MM.1S (cell line): Measurements from ENCODE around the gene KRTAP10-4.
"Not testable (repeated sequence)": the region's sequence is repeated elsewhere in the genome, so short reads cannot be mapped to it uniquely, and the experiment has no call there.

Source experiments
- DNase-seq: peaks from one replicate; pipeline ENCODE4 v3.0.0-alpha.2; 2015
- H2AFZ ChIP-seq: fragments of 300-600 bp; sonication (generic); 2 replicates; pipeline ENCODE4 v1.6.0; 2016; ENCODE audit warnings: antibody characterized with exemption, low read length
- H3F3A ChIP-seq: fragments of 300-600 bp; sonication (generic); 2 replicates; pipeline ENCODE4 v1.6.1; 2016; ENCODE audit warnings: mild to moderate bottlenecking, antibody characterized with exemption, low read length, moderate library complexity, mixed read lengths; ENCODE audit not compliant: insufficient read depth
- H3K27ac ChIP-seq: fragments of 300-600 bp; sonication (generic); 2 replicates; pipeline ENCODE4 v1.5.1; 2016; ENCODE audit warnings: mild to moderate bottlenecking, low read length
- H3K27me3 ChIP-seq: fragments of 300-600 bp; sonication (generic); replicated peaks from 2 replicates; pipeline ENCODE4 v1.6.0; 2016; ENCODE audit warnings: low read length; ENCODE audit not compliant: insufficient read depth
- H3K36me3 ChIP-seq: fragments of 300-600 bp; sonication (generic); replicated peaks from 2 replicates; pipeline ENCODE4 v1.6.1; 2016; ENCODE audit warnings: mild to moderate bottlenecking, low read length, mixed read lengths; ENCODE audit not compliant: insufficient read depth
- H3K4me1 ChIP-seq: fragments of 300-600 bp; sonication (generic); 2 replicates; pipeline ENCODE4 v1.6.1; 2016; ENCODE audit warnings: low read length, mixed read lengths
- H3K4me2 ChIP-seq: fragments of 300-600 bp; sonication (generic); 2 replicates; pipeline ENCODE4 v1.6.0; 2016; ENCODE audit warnings: low read depth, low read length
- H3K4me3 ChIP-seq: fragments of 300-600 bp; sonication (generic); 2 replicates; pipeline ENCODE4 v1.5.1; 2016; ENCODE audit warnings: low read length, mixed read lengths
- H3K79me2 ChIP-seq: fragments of 300-600 bp; sonication (generic); 2 replicates; pipeline ENCODE4 v1.6.1; 2016; ENCODE audit warnings: mixed run types, low read length, mixed read lengths
- H3K9ac ChIP-seq: fragments of 300-600 bp; sonication (generic); 2 replicates; pipeline ENCODE4 v1.6.1; 2016; ENCODE audit warnings: low read length, mixed read lengths
- H3K9me2 ChIP-seq: fragments of 300-600 bp; sonication (generic); replicated peaks from 2 replicates; pipeline ENCODE4 v1.6.1; 2016; ENCODE audit warnings: mild to moderate bottlenecking, low read length, mixed read lengths; ENCODE audit not compliant: insufficient read depth
- H3K9me3 ChIP-seq: fragments of 300-600 bp; sonication (generic); replicated peaks from 2 replicates; pipeline ENCODE4 v1.6.1; 2016; ENCODE audit warnings: mild to moderate bottlenecking, low read length, mixed read lengths; ENCODE audit not compliant: insufficient read depth
- H4K20me1 ChIP-seq: fragments of 300-600 bp; sonication (generic); 2 replicates; pipeline ENCODE4 v1.6.1; 2016; ENCODE audit warnings: mild to moderate bottlenecking, low read length, moderate library complexity, mixed read lengths; ENCODE audit not compliant: insufficient read depth
- CTCF ChIP-seq: fragments of 300-600 bp; sonication (generic); IDR thresholded peaks from 2 replicates; pipeline ENCODE4 v1.5.1; 2016; ENCODE audit warnings: antibody characterized with exemption, low read length, mixed read lengths
- EZH2 ChIP-seq: fragments of 300-600 bp; sonication (generic); optimal IDR thresholded peaks from 2 replicates; pipeline ENCODE3; 2017; ENCODE audit warnings: low read depth, mild to moderate bottlenecking, antibody characterized with exemption, low read length, mixed read lengths
- EZH2phosphoT487 ChIP-seq: fragments of 300-600 bp; sonication (generic); IDR thresholded peaks from 2 replicates; pipeline ENCODE4 v1.6.1; 2018; ENCODE audit warnings: antibody characterized with exemption, low read length

KRTAP10-4 gene

GRCh38 chr21:44579056-44579832 lies 5.7 kb downstream of the KRTAP10-4 start:
- Histone ChIP-seq H3K9me2 (no peaks in the 10 kb centered on the region), H3K27me3 (peaks cover 100% of the 10 kb centered on the region)
- no peak for DNase-seq

GRCh38 chr21:44579833-44580144 lies 6.3 kb downstream of the KRTAP10-4 start:
- H4K20me1 ChIP-seq: no peaks in the 10 kb centered on the region
- no peaks in the 10 kb centered on the region for H3K9me3 ChIP-seq
- DNase-seq: no peak
- H3K79me2 ChIP-seq: no peaks in the 10 kb centered on the region
- no peak overlapping the region for H3K4me3 ChIP-seq
- H3K4me2 ChIP-seq: no peak overlapping the region
- no peaks in the 10 kb centered on the region for H3K9me2 ChIP-seq
- no peaks in the 10 kb centered on the region for H3K36me3 ChIP-seq
- TF ChIP-seq CTCF (no peak), EZH2phosphoT487 (no peak), EZH2 (no peak)
- no peaks in the 10 kb centered on the region for H3F3A ChIP-seq
- H3K27me3 ChIP-seq: peaks cover 100% of the 10 kb centered on the region
- H2AFZ ChIP-seq: no peak overlapping the region
- H3K4me1 ChIP-seq: no peaks in the 10 kb centered on the region
- H3K9ac ChIP-seq: no peak overlapping the region
- H3K27ac ChIP-seq: no peak overlapping the region

More at GRCh38 chr21:44579056-44579832, 5.7 kb downstream of the KRTAP10-4 start:
- no peak overlapping the region for H3K4me3 ChIP-seq
- H3K27ac ChIP-seq: no peak overlapping the region
- no peaks in the 10 kb centered on the region for H3K36me3 ChIP-seq
- H3K9me3 ChIP-seq: no peaks in the 10 kb centered on the region
- TF ChIP-seq CTCF (no peak), EZH2phosphoT487 (no peak), EZH2 (no peak)
- H3K4me1 ChIP-seq: no peaks in the 10 kb centered on the region
- no peaks in the 10 kb centered on the region for H3K79me2 ChIP-seq
- H2AFZ ChIP-seq: no peak overlapping the region
- H3K9ac ChIP-seq: no peak overlapping the region
- H3F3A ChIP-seq: no peaks in the 10 kb centered on the region
- no peak overlapping the region for H3K4me2 ChIP-seq
- no peaks in the 10 kb centered on the region for H4K20me1 ChIP-seq

GRCh38 chr21:44580231-44580821 lies 6.8 kb downstream of the KRTAP10-4 start, which contains the start of gene KRTAP10-5:
TSS of gene KRTAP10-5 (minus strand) at chr21:44580604. CDS start at chr21:44580578, 26 bp downstream.
- not testable (repeated sequence) for DNase-seq

GRCh38 chr21:44581158-44581557 lies 7.6 kb downstream of the KRTAP10-4 start:
- Histone ChIP-seq H3K27ac (no peak overlapping the region), H3K9ac (no peak overlapping the region), H3F3A (no peaks in the 10 kb centered on the region), H3K9me3 (no peaks in the 10 kb centered on the region), H3K9me2 (no peaks in the 10 kb centered on the region), H3K4me1 (no peaks in the 10 kb centered on the region), H3K79me2 (no peaks in the 10 kb centered on the region), H3K27me3 (peaks cover 100% of the 10 kb centered on the region), H3K4me2 (no peak overlapping the region), H2AFZ (no peak overlapping the region), H3K36me3 (no peaks in the 10 kb centered on the region), H4K20me1 (no peaks in the 10 kb centered on the region), H3K4me3 (no peak overlapping the region)
- DNase-seq: no peak
- TF ChIP-seq EZH2: no peak
- no peak for TF ChIP-seq EZH2phosphoT487
- no peak for TF ChIP-seq CTCF

More at GRCh38 chr21:44580231-44580821, 6.8 kb downstream of the KRTAP10-4 start, which contains the start of gene KRTAP10-5:
- not testable (repeated sequence) for H3K9ac ChIP-seq, H3K4me3 ChIP-seq, H3K79me2 ChIP-seq, H3K9me2 ChIP-seq, H3K27ac ChIP-seq, H3K4me1 ChIP-seq, H3K36me3 ChIP-seq, H4K20me1 ChIP-seq, H2AFZ ChIP-seq, H3K4me2 ChIP-seq, H3F3A ChIP-seq, H3K9me3 ChIP-seq
- H3K27me3 ChIP-seq: peaks cover 100% of the 10 kb centered on the region
